Omental fat pad (tissue), 4 donors: ENCODE measurements around the gene RPN2. TPM values are rescaled to one million over a fixed set of nuclear protein-coding genes. Genes with fewer than 3 reads are reported as not detected.
"Not testable (repeated sequence)": the region's sequence is repeated elsewhere in the genome, so short reads cannot be mapped to it uniquely, and the experiment has no call there.

Experiments used
- ATAC-seq: fragments of 150-250 bp; one replicate; pipeline ENCODE4 v1.9.1; 2016; ENCODE audit warnings: mild to moderate bottlenecking, moderate library complexity; ENCODE audit not compliant: low FRiP score
- DNase-seq: peaks from one replicate; pipeline ENCODE4 v3.0.0-alpha.2; 2019; ENCODE audit warnings: low spot score
- total RNA-seq, 4 donors: library from RNA; depleted of rRNA; stranded (reverse); fragments of >200 nt; gene quantifications; one replicate each; pipeline ENCODE4 v1.1.0, GENCODE V29; 2016
- TF ChIP-seq, protein P1 (sequence below), 3 donors: fragments of 450-650 bp; IDR thresholded peaks; one replicate each; pipeline ENCODE4 v1.5.1; 2016 to 2017; ENCODE audit warnings: antibody characterized with exemption in 3 of 3, mild to moderate bottlenecking in 3 of 3, moderate library complexity in 2 of 3

The RPN2 gene
- total RNA-seq, 4 donors from 2014 or later, result 105 to 168 (median 156) TPM

DNA sequence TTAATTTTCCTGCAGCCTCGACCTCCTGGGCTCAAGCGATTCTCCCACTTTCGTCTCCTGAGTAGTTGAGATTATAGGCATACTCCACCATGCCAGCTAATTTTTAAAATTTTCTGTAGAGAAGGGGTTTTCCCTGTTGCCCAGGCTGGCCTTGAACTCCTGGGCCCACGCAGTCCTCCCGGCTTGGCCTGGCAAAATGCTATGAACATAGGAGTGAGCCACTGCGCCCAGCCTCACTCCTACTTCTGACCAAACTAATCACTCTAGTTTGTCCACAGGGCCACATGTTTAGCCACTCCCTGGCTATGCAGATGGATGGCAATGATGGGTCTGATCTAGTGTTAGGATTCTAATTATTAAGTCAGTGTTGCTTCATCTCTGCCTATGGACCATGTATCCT lies 31.9 kb upstream of the RPN2 start:
- ATAC-seq (no peak), DNase-seq (no peak)
- TF ChIP-seq, protein P1, sequence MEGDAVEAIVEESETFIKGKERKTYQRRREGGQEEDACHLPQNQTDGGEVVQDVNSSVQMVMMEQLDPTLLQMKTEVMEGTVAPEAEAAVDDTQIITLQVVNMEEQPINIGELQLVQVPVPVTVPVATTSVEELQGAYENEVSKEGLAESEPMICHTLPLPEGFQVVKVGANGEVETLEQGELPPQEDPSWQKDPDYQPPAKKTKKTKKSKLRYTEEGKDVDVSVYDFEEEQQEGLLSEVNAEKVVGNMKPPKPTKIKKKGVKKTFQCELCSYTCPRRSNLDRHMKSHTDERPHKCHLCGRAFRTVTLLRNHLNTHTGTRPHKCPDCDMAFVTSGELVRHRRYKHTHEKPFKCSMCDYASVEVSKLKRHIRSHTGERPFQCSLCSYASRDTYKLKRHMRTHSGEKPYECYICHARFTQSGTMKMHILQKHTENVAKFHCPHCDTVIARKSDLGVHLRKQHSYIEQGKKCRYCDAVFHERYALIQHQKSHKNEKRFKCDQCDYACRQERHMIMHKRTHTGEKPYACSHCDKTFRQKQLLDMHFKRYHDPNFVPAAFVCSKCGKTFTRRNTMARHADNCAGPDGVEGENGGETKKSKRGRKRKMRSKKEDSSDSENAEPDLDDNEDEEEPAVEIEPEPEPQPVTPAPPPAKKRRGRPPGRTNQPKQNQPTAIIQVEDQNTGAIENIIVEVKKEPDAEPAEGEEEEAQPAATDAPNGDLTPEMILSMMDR (IDR thresholded peaks at IDR 0.05), result no peak

DNA sequence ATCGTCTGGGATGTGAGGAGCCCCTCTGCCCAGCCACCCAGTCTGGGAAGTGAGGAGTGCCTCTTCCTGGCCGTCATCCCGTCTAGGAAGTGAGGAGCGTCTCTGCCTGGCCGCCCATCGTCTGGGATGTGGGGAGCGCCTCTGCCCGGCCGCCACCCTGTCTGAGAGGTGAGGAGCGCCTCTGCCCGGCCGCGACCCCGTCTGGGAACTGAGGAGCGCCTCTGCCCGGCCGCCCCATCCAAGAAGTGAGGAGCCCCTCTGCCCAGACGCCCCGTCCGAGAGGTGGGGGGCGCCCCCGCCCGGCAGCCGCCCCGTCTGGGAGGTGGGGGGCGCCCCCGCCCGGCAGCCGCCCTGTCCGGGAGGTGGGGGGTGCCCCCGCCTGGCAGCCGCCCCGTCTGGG lies 28.3 kb upstream of the RPN2 start:
- not testable (repeated sequence) for ATAC-seq, DNase-seq

DNA sequence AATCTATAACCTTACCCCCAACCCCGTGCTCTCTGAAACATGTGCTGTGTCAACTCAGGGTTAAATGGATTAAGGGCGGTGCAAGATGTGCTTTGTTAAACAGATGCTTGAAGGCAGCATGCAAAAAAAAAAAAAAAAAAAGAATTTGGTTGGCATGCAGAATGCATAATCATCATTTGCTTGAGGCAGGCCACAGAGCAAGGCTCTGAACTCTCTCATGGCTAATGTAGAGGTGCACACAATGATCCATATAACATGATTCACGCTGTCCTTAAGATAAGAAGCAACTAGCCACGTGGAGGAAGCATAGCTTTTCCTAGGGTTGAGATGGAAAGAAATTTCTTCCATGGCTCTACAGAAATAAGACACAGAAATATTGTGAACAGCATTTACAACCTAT lies 27.6 kb upstream of the RPN2 start:
- TF ChIP-seq, protein P1 (IDR thresholded peaks at IDR 0.05), result no peak

DNA sequence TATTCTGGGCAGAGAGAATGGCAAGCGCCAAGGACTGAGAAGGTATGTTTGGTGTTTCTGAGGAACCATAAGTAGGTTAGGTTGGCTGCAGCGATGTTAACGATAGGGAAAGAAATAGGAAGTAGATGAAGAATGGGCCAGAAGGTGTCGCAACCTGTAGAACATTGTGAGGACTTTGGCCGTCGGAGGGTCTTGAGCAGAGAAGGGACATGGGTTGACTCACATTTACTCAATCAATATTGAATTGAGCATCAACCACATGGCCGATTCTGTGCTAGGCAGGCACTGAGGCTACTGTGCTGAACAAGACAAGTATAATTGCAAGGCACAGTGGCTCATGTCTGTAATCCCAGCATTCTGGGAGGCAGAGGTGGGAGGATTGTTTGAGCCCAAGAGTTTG lies 26.8 kb upstream of the RPN2 start:
- TF ChIP-seq, protein P1 (IDR thresholded peaks at IDR 0.05), result no peak
- DNase-seq, result no peak
- ATAC-seq, result no peak

More for the DNA sequence above, 27.6 kb upstream of the RPN2 start:
- DNase-seq (no peak), ATAC-seq (no peak)

DNA sequence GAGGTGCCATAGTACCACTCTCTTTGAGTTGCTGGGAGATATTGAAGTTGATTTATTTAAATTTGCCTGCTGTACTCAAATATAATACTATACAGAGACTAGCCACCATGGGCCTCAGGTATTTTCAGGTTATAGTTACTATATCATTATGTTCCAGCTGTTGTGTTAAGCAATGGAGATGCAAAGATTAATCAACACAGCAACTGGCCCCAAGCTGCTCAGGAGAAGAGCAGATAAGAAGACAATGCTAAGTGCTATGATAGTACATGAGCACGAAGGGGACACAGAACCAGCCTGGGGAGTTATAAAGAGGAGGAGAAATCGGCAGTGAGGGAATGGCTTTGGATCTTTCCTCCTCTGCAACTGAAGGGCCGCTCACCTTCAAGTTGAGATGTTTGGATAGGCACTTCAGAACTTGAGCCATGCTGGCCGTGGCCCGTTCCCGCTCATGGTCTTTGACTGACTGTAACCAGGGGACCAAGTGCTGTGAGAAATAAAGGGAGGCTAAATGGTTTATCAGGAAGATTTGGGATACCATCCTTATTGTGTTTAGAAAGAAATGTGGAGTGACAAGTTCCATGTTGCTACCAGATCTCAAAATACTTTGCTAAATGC lies 24.3 kb upstream of the RPN2 start:
- no peak for ATAC-seq
- TF ChIP-seq, protein P1 (IDR thresholded peaks at IDR 0.05), result no peak
- DNase-seq, result no peak

DNA sequence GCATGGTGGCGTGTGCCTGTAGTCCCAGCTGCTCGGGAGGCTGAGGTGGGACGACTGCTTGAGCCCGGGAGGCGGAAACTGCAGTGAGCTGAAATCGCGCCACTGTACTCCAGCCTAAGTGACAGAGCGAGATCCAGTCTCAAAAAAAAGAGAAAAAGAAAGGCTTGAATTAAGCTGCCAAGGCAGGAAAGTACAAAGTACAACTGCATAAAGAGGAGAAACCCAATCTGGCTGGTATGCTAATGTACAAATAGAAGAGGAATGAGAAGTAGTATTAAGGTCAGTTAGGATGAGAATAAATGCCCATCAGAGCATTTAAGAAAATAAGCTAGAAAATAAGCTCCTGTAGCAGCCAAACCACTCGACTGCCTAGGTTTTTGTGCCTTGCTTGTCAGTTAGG lies 23.1 kb upstream of the RPN2 start:
- TF ChIP-seq, protein P1 (IDR thresholded peaks at IDR 0.05), result no peak
- DNase-seq (no peak), ATAC-seq (no peak)

DNA sequence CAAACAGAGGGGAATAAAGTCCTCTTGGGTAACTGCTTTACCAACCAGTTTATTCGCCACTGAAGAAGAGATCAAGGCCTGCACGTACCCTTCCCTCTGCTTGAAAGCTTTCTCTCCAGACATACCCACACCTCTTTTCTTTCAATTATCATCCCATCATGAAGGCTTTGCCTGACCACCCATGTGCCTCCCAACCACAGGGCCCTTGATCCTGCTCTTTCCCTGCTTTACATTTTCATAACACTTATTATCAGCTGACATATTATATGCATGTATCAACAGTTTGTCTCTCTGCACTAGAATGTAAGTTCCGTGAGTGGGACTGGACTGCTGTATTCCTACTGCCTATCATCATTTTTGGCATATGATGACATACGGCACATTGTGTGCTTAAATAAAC lies 20.9 kb upstream of the RPN2 start:
- DNase-seq (no peak), ATAC-seq (no peak)
- TF ChIP-seq, protein P1 (IDR thresholded peaks at IDR 0.05), result no peak
